HPDE6-E6E7 (cell line): Measurements from ENCODE around the gene BACH2.
A peak's percentile ranks its signal among the peaks of the same experiment; 100 is the strongest.

Experiments used
- DNase-seq: peaks from one replicate; pipeline ENCODE4 v3.0.0; 2011; ENCODE audit warnings: missing footprints; ENCODE audit errors: extremely low spot score

The BACH2 gene

GRCh38 chr6:89941031-89941762 is 355.4 kb downstream of the BACH2 start:
- no peak for DNase-seq

- DNase-seq = peak; percentile 71
Measured at GRCh38 chr6:89940225-89941027, 356.2 kb downstream of the BACH2 start.

GRCh38 chr6:89939144-89939543 is 357.5 kb downstream of the BACH2 start:
- DNase-seq = no peak

- DNase-seq = no peak
Measured at GRCh38 chr6:89938014-89938413, 358.6 kb downstream of the BACH2 start.

GRCh38 chr6:89936177-89936576 is 360.5 kb downstream of the BACH2 start:
- no peak for DNase-seq

GRCh38 chr6:89934685-89935366 is 361.8 kb downstream of the BACH2 start:
- no peak for DNase-seq

GRCh38 chr6:89932245-89932802 is 364.3 kb downstream of the BACH2 start:
- DNase-seq = no peak

- DNase-seq = no peak
Measured at GRCh38 chr6:89930789-89931188, 365.9 kb downstream of the BACH2 start.

GRCh38 chr6:89928604-89929003 is 368.0 kb downstream of the BACH2 start:
- DNase-seq = no peak

- no peak for DNase-seq
Measured at GRCh38 chr6:89927791-89928550, 368.7 kb downstream of the BACH2 start.

GRCh38 chr6:89927264-89927663 is 369.4 kb downstream of the BACH2 start:
- no peak for DNase-seq

GRCh38 chr6:89925826-89926225 is 370.8 kb downstream of the BACH2 start:
- DNase-seq = peak; percentile 48

- DNase-seq = no peak
Measured at GRCh38 chr6:89924231-89924630, 372.4 kb downstream of the BACH2 start.

GRCh38 chr6:89921691-89922090 is 375.0 kb downstream of the BACH2 start:
- peak; percentile 88 for DNase-seq

- no peak for DNase-seq
Measured at GRCh38 chr6:89921197-89921596, 375.4 kb downstream of the BACH2 start.

- no peak for DNase-seq
Measured at GRCh38 chr6:89917801-89918366, 378.8 kb downstream of the BACH2 start.

- DNase-seq = no peak
Measured at GRCh38 chr6:89917216-89917615, 379.4 kb downstream of the BACH2 start.

GRCh38 chr6:89916136-89916920 is 380.3 kb downstream of the BACH2 start:
- no peak for DNase-seq

GRCh38 chr6:89910902-89911240 is 385.8 kb downstream of the BACH2 start:
- no peak for DNase-seq
